Measurements from ENCODE around the gene CAPN11.

- TF ChIP-seq POLR2A (IDR thresholded peaks at IDR 0.05), result no peak
- TF ChIP-seq CTCF (IDR thresholded peaks at IDR 0.05), result no peak
These were observed 25.4 kb upstream of the CAPN11 start for GRCh38 chr6:44133003-44133931.
